OCI-LY7 (cell line): ENCODE measurements around the gene SECISBP2.

Source experiments
- EZH2phosphoT487 ChIP-seq: fragments of 200-600 bp; sonication (generic); IDR thresholded peaks from 2 replicates; pipeline ENCODE4 v1.6.1; 2018; ENCODE audit warnings: low read depth, borderline replicate concordance, mild to moderate bottlenecking, mixed run types, antibody characterized with exemption, low read length, moderate library complexity, mixed read lengths
- TF ChIP-seq, protein P1 (sequence below): fragments of 200-600 bp; sonication (generic); conservative IDR thresholded peaks from 2 replicates; pipeline ENCODE4 v1.5.1; 2014; ENCODE audit warnings: mild to moderate bottlenecking, antibody characterized with exemption, low read length, moderate library complexity, mixed read lengths

DNA sequence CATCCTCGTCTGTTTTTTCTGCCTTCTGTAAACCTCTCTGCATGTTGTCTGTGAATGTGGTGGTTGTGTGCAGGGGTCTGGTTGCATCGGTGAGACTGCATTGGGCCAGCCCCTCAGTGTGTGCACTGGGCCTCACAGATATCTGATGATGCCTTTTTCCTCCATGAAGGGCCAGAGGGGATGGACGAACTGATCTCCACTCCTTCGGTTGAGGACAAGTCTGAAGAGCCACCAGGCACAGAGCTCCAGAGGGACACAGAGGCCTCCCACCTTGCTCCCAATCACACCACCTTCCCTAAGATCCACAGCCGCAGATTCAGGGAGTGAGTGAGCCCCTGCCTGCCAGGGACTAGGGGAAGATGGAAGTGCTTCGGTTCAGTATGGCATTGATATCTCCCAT, 31.3 kb downstream of the SECISBP2 start:
- TF ChIP-seq, protein P1, sequence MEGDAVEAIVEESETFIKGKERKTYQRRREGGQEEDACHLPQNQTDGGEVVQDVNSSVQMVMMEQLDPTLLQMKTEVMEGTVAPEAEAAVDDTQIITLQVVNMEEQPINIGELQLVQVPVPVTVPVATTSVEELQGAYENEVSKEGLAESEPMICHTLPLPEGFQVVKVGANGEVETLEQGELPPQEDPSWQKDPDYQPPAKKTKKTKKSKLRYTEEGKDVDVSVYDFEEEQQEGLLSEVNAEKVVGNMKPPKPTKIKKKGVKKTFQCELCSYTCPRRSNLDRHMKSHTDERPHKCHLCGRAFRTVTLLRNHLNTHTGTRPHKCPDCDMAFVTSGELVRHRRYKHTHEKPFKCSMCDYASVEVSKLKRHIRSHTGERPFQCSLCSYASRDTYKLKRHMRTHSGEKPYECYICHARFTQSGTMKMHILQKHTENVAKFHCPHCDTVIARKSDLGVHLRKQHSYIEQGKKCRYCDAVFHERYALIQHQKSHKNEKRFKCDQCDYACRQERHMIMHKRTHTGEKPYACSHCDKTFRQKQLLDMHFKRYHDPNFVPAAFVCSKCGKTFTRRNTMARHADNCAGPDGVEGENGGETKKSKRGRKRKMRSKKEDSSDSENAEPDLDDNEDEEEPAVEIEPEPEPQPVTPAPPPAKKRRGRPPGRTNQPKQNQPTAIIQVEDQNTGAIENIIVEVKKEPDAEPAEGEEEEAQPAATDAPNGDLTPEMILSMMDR = no peak
- TF ChIP-seq EZH2phosphoT487 = no peak
